Rectal smooth muscle tissue (tissue), 1 donor: ENCODE measurements around the gene GRID1.

ENCODE experiments used
- H3K27ac ChIP-seq: one replicate; pipeline ENCODE4 v1.7.0; 2013; ENCODE audit warnings: low read depth, low read length, inconsistent platforms
- H3K27me3 ChIP-seq: one replicate; pipeline ENCODE4 v1.7.0; 2013; ENCODE audit warnings: low read length; ENCODE audit not compliant: control insufficient read depth, insufficient read depth
- H3K36me3 ChIP-seq: one replicate; pipeline ENCODE4 v1.7.0; 2013; ENCODE audit warnings: low read length; ENCODE audit not compliant: control insufficient read depth, insufficient read depth
- H3K4me1 ChIP-seq: one replicate; pipeline ENCODE4 v1.7.0; 2013; ENCODE audit warnings: low read length; ENCODE audit not compliant: control insufficient read depth, insufficient read depth
- H3K4me3 ChIP-seq: one replicate; pipeline ENCODE4 v1.7.0; 2013; ENCODE audit warnings: low read length
- H3K9ac ChIP-seq: one replicate; pipeline ENCODE4 v1.7.0; 2013; ENCODE audit warnings: low read length

GRID1 gene

GRCh38 chr10:86205306-86206239 lies 161.0 kb downstream of the GRID1 start:
- no peaks in the 10 kb centered on the region for H3K36me3 ChIP-seq
- H3K9ac ChIP-seq: no peak overlapping the region
- no peaks in the 10 kb centered on the region for H3K27me3 ChIP-seq
- no peaks in the 10 kb centered on the region for H3K4me1 ChIP-seq
- H3K4me3 ChIP-seq: no peak overlapping the region
- H3K27ac ChIP-seq: no peak overlapping the region

GRCh38 chr10:86204421-86205305 lies 161.9 kb downstream of the GRID1 start:
- Histone ChIP-seq H3K27ac (no peak overlapping the region), H3K9ac (no peak overlapping the region), H3K4me1 (no peaks in the 10 kb centered on the region), H3K27me3 (no peaks in the 10 kb centered on the region), H3K4me3 (no peak overlapping the region), H3K36me3 (no peaks in the 10 kb centered on the region)

DNA sequence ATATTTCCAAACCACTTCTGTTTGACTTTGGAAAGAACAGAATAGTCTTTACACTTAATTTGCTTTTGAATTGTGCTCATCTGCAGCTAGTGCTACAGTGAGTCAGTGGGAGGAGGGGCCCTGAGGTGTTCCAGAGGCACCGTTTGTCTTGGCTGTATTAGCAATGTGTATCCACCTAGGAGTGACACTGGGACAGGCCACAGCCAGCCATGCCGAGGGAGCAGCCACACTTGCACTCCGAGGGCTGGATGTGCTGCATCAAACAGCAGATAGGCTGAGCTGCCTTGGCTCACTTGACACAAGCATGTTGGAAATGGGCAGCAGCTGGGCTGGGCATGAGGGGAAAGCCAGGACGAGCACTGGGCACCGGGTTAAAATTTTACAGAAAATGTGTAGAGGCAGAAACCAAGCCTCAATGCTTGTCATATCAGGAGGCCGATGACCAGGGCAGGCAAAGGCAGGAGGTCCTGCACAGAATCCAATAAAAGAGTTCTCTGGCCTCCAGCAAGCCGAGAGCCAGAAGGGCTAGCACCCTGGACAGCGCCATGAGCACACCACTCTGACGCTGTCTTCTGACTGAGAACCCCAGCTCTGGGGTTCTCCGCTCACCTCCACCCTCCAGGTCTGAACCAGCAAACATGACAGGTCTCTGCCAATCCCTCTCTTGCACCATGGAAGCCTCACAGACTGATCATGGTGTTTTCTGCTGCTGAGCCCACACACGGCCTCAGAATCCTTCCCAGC lies 163.3 kb downstream of the GRID1 start:
- Histone ChIP-seq H3K4me1 (no peaks in the 10 kb centered on the region), H3K27ac (no peak overlapping the region), H3K9ac (no peak overlapping the region), H3K4me3 (no peak overlapping the region), H3K27me3 (no peaks in the 10 kb centered on the region), H3K36me3 (no peaks in the 10 kb centered on the region)

GRCh38 chr10:86202226-86202735 lies 164.3 kb downstream of the GRID1 start:
- no peaks in the 10 kb centered on the region for H3K27me3 ChIP-seq
- no peaks in the 10 kb centered on the region for H3K36me3 ChIP-seq
- no peak overlapping the region for H3K9ac ChIP-seq
- H3K4me1 ChIP-seq: no peaks in the 10 kb centered on the region
- H3K4me3 ChIP-seq: no peak overlapping the region
- no peak overlapping the region for H3K27ac ChIP-seq

GRCh38 chr10:86200867-86201266 lies 165.7 kb downstream of the GRID1 start:
- no peak overlapping the region for H3K9ac ChIP-seq
- no peaks in the 10 kb centered on the region for H3K27me3 ChIP-seq
- no peaks in the 10 kb centered on the region for H3K36me3 ChIP-seq
- no peak overlapping the region for H3K27ac ChIP-seq
- H3K4me1 ChIP-seq: no peaks in the 10 kb centered on the region
- H3K4me3 ChIP-seq: no peak overlapping the region

DNA sequence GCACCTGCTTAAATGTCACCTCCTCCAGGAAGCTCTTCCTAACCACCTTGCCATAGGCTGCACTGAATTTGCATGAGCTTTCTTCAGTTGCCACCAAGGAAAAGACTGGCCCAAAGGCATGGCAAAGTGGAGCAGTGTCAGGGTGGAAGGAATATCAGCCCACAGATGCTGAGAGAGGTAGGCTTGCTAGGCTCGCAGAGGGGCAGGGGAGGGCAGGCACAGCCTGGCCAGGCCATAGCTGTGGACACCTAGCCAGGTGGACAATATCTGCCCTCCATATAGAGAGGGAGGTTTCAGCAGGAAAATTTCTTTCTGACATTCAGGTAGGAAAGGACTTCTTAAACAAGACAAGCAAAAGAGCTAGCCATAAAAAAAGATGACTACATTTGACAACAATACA lies 166.3 kb downstream of the GRID1 start:
- no peaks in the 10 kb centered on the region for H3K36me3 ChIP-seq
- H3K27ac ChIP-seq: no peak overlapping the region
- H3K4me3 ChIP-seq: no peak overlapping the region
- H3K27me3 ChIP-seq: no peaks in the 10 kb centered on the region
- H3K9ac ChIP-seq: no peak overlapping the region
- no peaks in the 10 kb centered on the region for H3K4me1 ChIP-seq

GRCh38 chr10:86199041-86199440 lies 167.6 kb downstream of the GRID1 start:
- Histone ChIP-seq H3K4me3 (no peak overlapping the region), H3K36me3 (no peaks in the 10 kb centered on the region), H3K27me3 (no peaks in the 10 kb centered on the region)

GRCh38 chr10:86198271-86198670 lies 168.3 kb downstream of the GRID1 start:
- Histone ChIP-seq H3K4me3 (no peak overlapping the region), H3K27ac (no peak overlapping the region), H3K9ac (no peak overlapping the region), H3K4me1 (no peaks in the 10 kb centered on the region), H3K27me3 (no peaks in the 10 kb centered on the region), H3K36me3 (no peaks in the 10 kb centered on the region)

More at GRCh38 chr10:86199041-86199440, 167.6 kb downstream of the GRID1 start:
- no peaks in the 10 kb centered on the region for H3K4me1 ChIP-seq
- H3K27ac ChIP-seq: no peak overlapping the region
- no peak overlapping the region for H3K9ac ChIP-seq

- no peaks in the 10 kb centered on the region for H3K4me1 ChIP-seq
- no peak overlapping the region for H3K9ac ChIP-seq
- H3K27me3 ChIP-seq: no peaks in the 10 kb centered on the region
- no peak overlapping the region for H3K4me3 ChIP-seq
- no peaks in the 10 kb centered on the region for H3K36me3 ChIP-seq
- no peak overlapping the region for H3K27ac ChIP-seq
Observed at GRCh38 chr10:86197166-86197790, 169.3 kb downstream of the GRID1 start.

DNA sequence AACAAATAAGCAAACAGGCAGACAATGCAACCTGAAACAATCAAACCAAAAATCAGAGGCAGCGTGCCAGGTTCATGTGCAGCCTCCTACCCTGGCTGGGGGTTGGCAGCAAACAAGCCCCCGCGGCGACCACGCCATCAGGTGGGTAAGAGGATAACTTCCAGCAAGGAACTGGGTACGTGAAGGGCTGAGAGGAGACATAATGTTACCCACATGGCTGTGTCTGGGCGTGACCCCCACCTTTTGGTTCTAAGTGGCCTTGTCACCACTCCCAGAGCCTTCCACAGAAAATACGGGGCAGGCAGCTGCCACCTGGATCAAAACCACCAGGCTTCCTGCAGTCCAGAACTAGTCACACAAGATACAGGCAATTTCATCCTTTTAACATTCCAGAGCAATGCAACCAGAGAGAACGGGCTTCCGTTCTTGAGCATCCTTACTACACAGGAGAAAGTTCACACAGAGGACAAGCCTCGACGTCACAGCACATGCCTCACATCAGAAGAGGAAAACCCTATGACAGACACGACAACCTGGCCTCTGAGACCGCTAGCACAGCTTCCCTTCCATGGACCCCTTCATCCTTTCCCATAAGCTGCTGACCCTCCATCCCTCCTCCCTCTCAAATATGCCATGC lies 171.0 kb downstream of the GRID1 start:
- H3K27me3 ChIP-seq: no peaks in the 10 kb centered on the region
- no peaks in the 10 kb centered on the region for H3K36me3 ChIP-seq
- H3K4me3 ChIP-seq: no peak overlapping the region
- no peak overlapping the region for H3K27ac ChIP-seq
- no peak overlapping the region for H3K9ac ChIP-seq
- no peaks in the 10 kb centered on the region for H3K4me1 ChIP-seq

- H3K4me1 ChIP-seq: no peaks in the 10 kb centered on the region
- no peak overlapping the region for H3K4me3 ChIP-seq
- H3K36me3 ChIP-seq: no peaks in the 10 kb centered on the region
- no peaks in the 10 kb centered on the region for H3K27me3 ChIP-seq
- no peak overlapping the region for H3K27ac ChIP-seq
- H3K9ac ChIP-seq: no peak overlapping the region
Observed at GRCh38 chr10:86194684-86195083, 171.9 kb downstream of the GRID1 start.
